ENCODE measurements around the gene SLC25A23.
"Not testable (repeated sequence)": the region's sequence is repeated elsewhere in the genome, so short reads cannot be mapped to it uniquely, and the experiment has no call there.

Gene SLC25A23

GRCh38 chr19:6455924-6456323 is 3.7 kb downstream of the SLC25A23 start:
- DNase-seq: no peak

GRCh38 chr19:6453951-6454565 is 5.5 kb downstream of the SLC25A23 start:
- no peak for DNase-seq

- no peak for DNase-seq
Observed at GRCh38 chr19:6452899-6453298, 6.7 kb downstream of the SLC25A23 start.

GRCh38 chr19:6452223-6452614 is 7.4 kb downstream of the SLC25A23 start:
- no peak for DNase-seq

- DNase-seq: no peak
Observed at GRCh38 chr19:6451583-6452222, 7.9 kb downstream of the SLC25A23 start.

- DNase-seq: no peak
Observed at GRCh38 chr19:6450166-6450565, 9.4 kb downstream of the SLC25A23 start.

GRCh38 chr19:6448045-6448444 is 11.5 kb downstream of the SLC25A23 start:
- DNase-seq: no peak

- DNase-seq: no peak
Observed at GRCh38 chr19:6446452-6446851, 13.1 kb downstream of the SLC25A23 start.

- no peak for DNase-seq
Observed at GRCh38 chr19:6443986-6444385, 15.6 kb downstream of the SLC25A23 start.

- no peak for DNase-seq
Observed at GRCh38 chr19:6442087-6442688, 17.4 kb downstream of the SLC25A23 start.

GRCh38 chr19:6440905-6441304 is 18.7 kb downstream of the SLC25A23 start:
- no peak for DNase-seq

- no peak for DNase-seq
Observed at GRCh38 chr19:6439743-6440142, 19.8 kb downstream of the SLC25A23 start.

- no peak for DNase-seq
Observed at GRCh38 chr19:6433663-6434062, 25.9 kb downstream of the SLC25A23 start, which contains the start of gene SLC25A41. Gene SLC25A41, minus strand, starts transcription at chr19:6433763. Its CDS starts 70 bp downstream, at chr19:6433693.

GRCh38 chr19:6433165-6433564 is 26.4 kb downstream of the SLC25A23 start:
- no peak for DNase-seq

- DNase-seq: no peak
Observed at GRCh38 chr19:6431891-6432290, 27.7 kb downstream of the SLC25A23 start.

- DNase-seq: no peak
Observed at GRCh38 chr19:6429419-6430221, 30.0 kb downstream of the SLC25A23 start.

- not testable (repeated sequence) for DNase-seq
Observed at GRCh38 chr19:6428692-6429418, 30.7 kb downstream of the SLC25A23 start.

- DNase-seq: no peak
Observed at GRCh38 chr19:6427131-6427530, 32.5 kb downstream of the SLC25A23 start.

GRCh38 chr19:6425732-6426620 is 33.6 kb downstream of the SLC25A23 start:
- DNase-seq: no peak

- DNase-seq: peak; percentile 96 to 100 (median 99)
Observed at GRCh38 chr19:6424939-6425731, 34.5 kb downstream of the SLC25A23 start.

Data from stimulated activated naive CD4-positive, alpha-beta T cell (primary cell).